A549 (cell line): ENCODE measurements around the gene ITSN1. TPM values are rescaled to one million over a fixed set of nuclear protein-coding genes. Genes with fewer than 3 reads are reported as not detected.

Experiments used
- ATAC-seq, 2 experiments: fragments of 200-7000 bp in 1 of 2; fragments of >200 bp in 1 of 2; cut with Nextera tagmentation in 1 of 2; cut with Tn5 transposase in 1 of 2; 3 replicates each; pipeline versions ENCODE4 v1.8.0 to v1.9.1; 2018 to 2020; ENCODE audit warnings: mild to moderate bottlenecking in 1 of 2, moderate library complexity in 1 of 2
- CTCF ChIA-PET: fragments of 300-600 bp; sonication (Branson Sonifier 250); formaldehyde crosslinking; extraction: SDS; loops from one replicate; lab custom pipeline; 2021; ENCODE audit warnings: antibody characterized with exemption, inconsistent platforms; lab: Yijun Ruan, JAX
- POLR2A ChIA-PET: fragments of 350-600 bp; formaldehyde crosslinking; extraction: SDS; loops from one replicate; lab custom pipeline; 2021; ENCODE audit warnings: antibody characterized with exemption, inconsistent platforms; lab: Yijun Ruan, JAX
- DNase-seq, 2 experiments: peaks; one replicate each; pipeline versions ENCODE4 v3.0.0 to v3.0.0-alpha.2; 2011 to 2016; ENCODE audit warnings: low read depth in 1 of 2, low spot score in 1 of 2
- FAIRE-seq: peaks from 2 replicates; lab custom pipeline; 2011; peaks lifted over from hg19 to GRCh38; lab: Jason Lieb, UNC
- H3K27ac ChIP-seq, 2 experiments: fragments of >200 bp; sonication (Bioruptor Twin); formaldehyde crosslinking; 3 replicates each; pipeline ENCODE4 v1.5.1; 2016 to 2017
- H3K4me1 ChIP-seq: fragments of >200 bp; sonication (Bioruptor Twin); formaldehyde crosslinking; 3 replicates; pipeline ENCODE4 v1.6.1; 2016
- H3K4me2 ChIP-seq: fragments of >200 bp; sonication (Bioruptor Twin); formaldehyde crosslinking; 3 replicates; pipeline ENCODE4 v1.6.1; 2016
- H3K4me3 ChIP-seq: fragments of >200 bp; sonication (Bioruptor Twin); formaldehyde crosslinking; 3 replicates; pipeline ENCODE4 v1.5.1; 2016
- H3K9me3 ChIP-seq: fragments of >200 bp; sonication (Bioruptor Twin); formaldehyde crosslinking; 3 replicates; pipeline ENCODE4 v1.6.1; 2016
- ATOH8 ChIP-seq: fragments of 250-450 bp; sonication (Bioruptor Pico); IDR thresholded peaks from 2 replicates; pipeline ENCODE4 v1.5.0; 2020; ENCODE audit warnings: low read depth, mild to moderate bottlenecking, moderate library complexity
- CBX2 ChIP-seq: fragments of 200-600 bp; sonication (generic); IDR thresholded peaks from 2 replicates; pipeline ENCODE4 v1.6.1; 2016; ENCODE audit warnings: low read depth, mild to moderate bottlenecking, borderline replicate concordance
- CEBPB ChIP-seq, 2 experiments: fragments of >200 bp in 1 of 2; sonication (Bioruptor Twin) in 1 of 2; formaldehyde crosslinking in 1 of 2; IDR thresholded peaks; 2 replicates each; pipeline ENCODE4 v1.6.1; 2012 to 2016
- CHD2 ChIP-seq: fragments of 150-350 bp; IDR thresholded peaks from 2 replicates; pipeline ENCODE4 v1.6.1; 2014; ENCODE audit warnings: low read length; ENCODE audit not compliant: partially characterized antibody
- EHF ChIP-seq: fragments of 250-450 bp; sonication (Bioruptor Pico); IDR thresholded peaks from 2 replicates; pipeline ENCODE4 v1.5.0; 2020; ENCODE audit warnings: mild to moderate bottlenecking
- EHMT2 ChIP-seq: fragments of 200-600 bp; sonication (generic); IDR thresholded peaks from 2 replicates; pipeline ENCODE4 v1.6.1; 2016; ENCODE audit warnings: antibody characterized with exemption, low read depth, mild to moderate bottlenecking, moderate library complexity
- EP300 ChIP-seq, 2 experiments: fragments of >200 bp; sonication (Bioruptor Twin); formaldehyde crosslinking; IDR thresholded peaks; 2 replicates in 1 of 2; 3 replicates in 1 of 2; pipeline ENCODE4 v1.6.1; 2016 to 2017
- ESRRA ChIP-seq: fragments of 150-350 bp; IDR thresholded peaks from 2 replicates; pipeline ENCODE4 v1.6.1; 2014; ENCODE audit warnings: mild to moderate bottlenecking, low read length, borderline replicate concordance
- FOSL2 ChIP-seq, 2 experiments: fragments of 450-650 bp in 1 of 2; fragments of >200 bp in 1 of 2; sonication (Bioruptor Twin) in 1 of 2; formaldehyde crosslinking; IDR thresholded peaks; 2 replicates each; pipeline versions ENCODE4 v1.5.0 to v1.6.1; 2016 to 2020; ENCODE audit warnings: mild to moderate bottlenecking in 1 of 2, moderate library complexity in 1 of 2
- FOXS1 ChIP-seq: fragments of 250-450 bp; sonication (Bioruptor Pico); IDR thresholded peaks from 2 replicates; pipeline ENCODE4 v1.5.0; 2020; ENCODE audit warnings: mild to moderate bottlenecking, moderate library complexity
- GATA3 ChIP-seq: IDR thresholded peaks from 2 replicates; pipeline ENCODE4 v1.6.1; 2012; ENCODE audit warnings: borderline replicate concordance
- HOXB13 ChIP-seq: fragments of 250-450 bp; sonication (Bioruptor Pico); IDR thresholded peaks from 2 replicates; pipeline ENCODE4 v1.5.0; 2020; ENCODE audit warnings: low read depth, mild to moderate bottlenecking, moderate library complexity
- HOXB5 ChIP-seq: fragments of 250-450 bp; sonication (Bioruptor Pico); IDR thresholded peaks from 2 replicates; pipeline ENCODE4 v1.5.0; 2020; ENCODE audit warnings: mild to moderate bottlenecking, moderate library complexity
- JUN ChIP-seq, 2 experiments: fragments of >200 bp; sonication (Bioruptor Twin); formaldehyde crosslinking; IDR thresholded peaks; 2 replicates in 1 of 2; 3 replicates in 1 of 2; pipeline ENCODE4 v1.6.1; 2016 to 2017
- JUNB ChIP-seq: fragments of >200 bp; sonication (Bioruptor Twin); formaldehyde crosslinking; IDR thresholded peaks from 2 replicates; pipeline ENCODE4 v1.6.1; 2016
- KDM5A ChIP-seq: fragments of 200-600 bp; sonication (generic); IDR thresholded peaks from 2 replicates; pipeline ENCODE4 v1.6.1; 2016; ENCODE audit warnings: antibody characterized with exemption, mild to moderate bottlenecking
- MAFK ChIP-seq: fragments of 450-650 bp; IDR thresholded peaks from 2 replicates; pipeline ENCODE4 v1.6.1; 2014; ENCODE audit not compliant: partially characterized antibody
- MAX ChIP-seq: IDR thresholded peaks from 2 replicates; pipeline ENCODE4 v1.6.1; 2012
- NFE2L2 ChIP-seq: fragments of 150-350 bp; conservative IDR thresholded peaks from 2 replicates; pipeline ENCODE4 v1.6.1; 2014; ENCODE audit warnings: low read length
- PBX3 ChIP-seq: IDR thresholded peaks from 2 replicates; pipeline ENCODE4 v1.6.1; 2012
- POLR2AphosphoS2 ChIP-seq: conservative IDR thresholded peaks from 2 replicates; pipeline ENCODE4 v1.6.1; 2012; ENCODE audit warnings: low read length, improper control_type of control experiment, inconsistent platforms
- RAD21 ChIP-seq, 2 experiments: fragments of >200 bp in 1 of 2; sonication (Bioruptor Twin) in 1 of 2; formaldehyde crosslinking in 1 of 2; IDR thresholded peaks in 1 of 2; conservative IDR thresholded peaks in 1 of 2; 2 replicates in 1 of 2; 3 replicates in 1 of 2; pipeline ENCODE4 v1.6.1; 2012 to 2018; ENCODE audit warnings: inconsistent platforms in 1 of 2
- RCOR1 ChIP-seq: fragments of 150-350 bp; IDR thresholded peaks from 2 replicates; pipeline ENCODE4 v1.6.1; 2014; ENCODE audit warnings: antibody characterized with exemption, low read length, low read depth
- RFX5 ChIP-seq: fragments of 450-650 bp; IDR thresholded peaks from 2 replicates; pipeline ENCODE4 v1.7.1; 2014; ENCODE audit warnings: antibody characterized with exemption, mild to moderate bottlenecking, moderate library complexity
- SMC3 ChIP-seq: fragments of >200 bp; sonication (Bioruptor Twin); formaldehyde crosslinking; IDR thresholded peaks from 3 replicates; pipeline ENCODE4 v1.6.1; 2018; ENCODE audit warnings: inconsistent platforms
- TFCP2L1 ChIP-seq: fragments of 250-450 bp; sonication (Bioruptor Pico); IDR thresholded peaks from 2 replicates; pipeline ENCODE4 v1.5.0; 2021; ENCODE audit warnings: mild to moderate bottlenecking
- WGBS: methylation state at CpG from one replicate; pipeline ENCODE4 v1.1.6; 2017; ENCODE audit errors: missing lambda C conversion rate; 5-methylcytosine and 5-hydroxymethylcytosine counted together
- polyA plus RNA-seq, 4 experiments: library from polyadenylated mRNA; depleted of rRNA in 3 of 4; stranded (reverse); fragments of >200 nt; fragmentation: RNase III in 1 of 4; extraction: RNeasy Plus Mini Kit Qiagen cat#74134 plus additional on column Dnase treatment in 1 of 4; gene quantifications; 2 replicates in 3 of 4; 3 replicates in 1 of 4; pipeline ENCODE4 v1.2.3, GENCODE V29; 2011 to 2017
- TF ChIP-seq, protein P1 (sequence below): IDR thresholded peaks from 2 replicates; pipeline ENCODE4 v1.6.1; 2012; ENCODE audit warnings: low read depth, borderline replicate concordance

Gene ITSN1
- polyA plus RNA-seq, 2 of the 4 experiments (the other 2 are of a cell fraction) = 15.2 to 23.7 TPM

DNA sequence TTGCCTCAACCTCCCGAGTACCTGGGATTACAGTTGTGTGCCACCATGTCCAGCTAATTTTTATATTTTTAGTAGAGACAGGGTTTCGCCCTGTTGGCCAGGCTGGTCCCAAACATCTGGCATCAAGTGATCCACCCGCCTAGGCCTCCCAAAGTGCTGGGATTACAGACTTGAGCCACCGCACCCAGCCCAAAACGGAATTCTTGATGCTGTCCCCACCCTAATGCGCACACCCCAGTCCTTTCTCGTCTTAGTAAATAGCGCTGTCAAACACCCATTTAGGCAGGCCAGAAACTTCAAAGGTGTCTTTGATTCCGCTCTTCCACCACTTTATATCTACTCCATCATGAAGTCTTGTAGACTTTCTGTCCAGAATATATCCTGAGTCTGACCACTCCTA, 35.1 kb downstream of the ITSN1 start:
- ChIA-PET POLR2A (no interaction called here), CTCF (no interaction called here)
- WGBS = 95% methylated on average over 9 of the region's 9 CpGs
- Histone ChIP-seq H3K4me2 (no peak overlapping the region), H3K4me3 (no peak overlapping the region), H3K27ac (no peak overlapping the region), H3K4me1 (peaks cover 14% of the 10 kb centered on the region), H3K9me3 (no peaks in the 10 kb centered on the region)
- no peak for DNase-seq
- FAIRE-seq = no peak
- TF ChIP-seq KDM5A (no peak), TFCP2L1 (CRISPR knock-in tag) (no peak), FOXS1 (no peak)
- TF ChIP-seq, protein P1, sequence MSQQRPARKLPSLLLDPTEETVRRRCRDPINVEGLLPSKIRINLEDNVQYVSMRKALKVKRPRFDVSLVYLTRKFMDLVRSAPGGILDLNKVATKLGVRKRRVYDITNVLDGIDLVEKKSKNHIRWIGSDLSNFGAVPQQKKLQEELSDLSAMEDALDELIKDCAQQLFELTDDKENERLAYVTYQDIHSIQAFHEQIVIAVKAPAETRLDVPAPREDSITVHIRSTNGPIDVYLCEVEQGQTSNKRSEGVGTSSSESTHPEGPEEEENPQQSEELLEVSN = no peak
- no peak for ATAC-seq

DNA sequence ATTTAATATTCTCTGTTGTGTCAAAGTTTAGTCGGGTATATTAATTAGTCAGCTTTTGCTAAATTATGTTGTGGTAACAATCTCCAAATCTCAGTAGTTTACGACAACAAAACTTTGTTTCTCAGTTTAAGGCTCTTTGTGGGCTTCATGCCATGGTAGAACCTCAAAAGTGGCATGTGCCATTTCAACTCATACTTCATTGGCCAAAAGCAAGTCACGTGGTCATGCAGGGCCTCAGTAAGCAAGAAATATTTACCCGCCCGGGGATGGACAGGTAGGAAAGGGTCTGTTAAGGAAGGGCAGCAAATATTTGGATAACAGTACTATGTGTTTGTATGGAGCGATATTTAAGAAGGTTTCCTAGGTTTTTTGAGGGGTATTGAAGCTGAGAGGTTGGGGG, 38.6 kb downstream of the ITSN1 start:
- no peak for DNase-seq
- Histone ChIP-seq H3K4me3 (no peak overlapping the region), H3K9me3 (no peaks in the 10 kb centered on the region), H3K27ac (no peak overlapping the region), H3K4me1 (peaks cover 48% of the 10 kb centered on the region), H3K4me2 (no peak overlapping the region)
- FAIRE-seq = no peak
- 93% methylated on average over 6 of the region's 6 CpGs for WGBS
- TF ChIP-seq ATOH8 (no peak), HOXB5 (CRISPR knock-in tag) (no peak), EHF (CRISPR knock-in tag) (no peak), MAFK (no peak), HOXB13 (CRISPR knock-in tag) (no peak), CBX2 (no peak), EHMT2 (no peak), NFE2L2 (no peak), RCOR1 (no peak), CEBPB (IDR thresholded peaks at IDR 0.05) (no peak), RFX5 (no peak), CHD2 (no peak)
- ATAC-seq = no peak
- ChIA-PET CTCF (no interaction called here), POLR2A (no interaction called here)

- DNase-seq (peak; percentile 3 to 77), ATAC-seq (peak; percentile 77 to 94), FAIRE-seq (no peak)
- peak overlapping the region; percentile 62 for H3K4me2 ChIP-seq
- WGBS = 25% methylated on average over 4 of the region's 4 CpGs
- no peak overlapping the region for H3K4me3 ChIP-seq
- ChIA-PET CTCF (interaction anchor here (1.0 kb wide), 1 partner anchor 212 kb away, joined by 3 read pairs; no protein-coding TSS in a partner anchor), POLR2A (interaction anchor here (0.7 kb wide), 1 partner anchor 971 kb away, joined by 3 read pairs; no protein-coding TSS in a partner anchor)
- H3K27ac ChIP-seq = peak overlapping the region; percentile 58 to 76; a peak in 5 of 6 replicates
- no peaks in the 10 kb centered on the region for H3K9me3 ChIP-seq
- peaks cover 61% of the 10 kb centered on the region for H3K4me1 ChIP-seq
- TF ChIP-seq GATA3 (peak; percentile 64; the same call in 1 of the 2 replicates), CBX2 (no peak), FOSL2 (IDR thresholded peaks at IDR 0.05) (0 out of 2 replicates have a peak, but pooled peaks have one; percentile 18), FOSL2 (CRISPR knock-in tag; IDR thresholded peaks at IDR 0.05) (peak; percentile 77), POLR2AphosphoS2 (no peak), MAX (peak; percentile 55), ESRRA (no peak), RAD21 (conservative IDR thresholded peaks at IDR 0.05 in 1 of 2, IDR thresholded peaks at IDR 0.05 in 1 of 2) (no peak), PBX3 (peak; percentile 24; the same call in 1 of the 2 replicates), HOXB5 (CRISPR knock-in tag) (peak; percentile 88), JUNB (peak; percentile 57), ATOH8 (no peak), EP300 (IDR thresholded peaks at IDR 0.05) (0 out of 5 replicates have a peak, but pooled peaks of 1 of the 2 experiments have one; percentile 37), SMC3 (no peak), JUN (IDR thresholded peaks at IDR 0.05) (no peak)
These were observed 40.8 kb downstream of the ITSN1 start for GRCh38 chr21:33682992-33683627.
